ENCODE data around the gene SNTB2. TPM values are rescaled to one million over a fixed set of nuclear protein-coding genes. Genes with fewer than 3 reads are reported as not detected.

Gene SNTB2
- total RNA-seq, 4 donors from 2014 or later: 35.8 to 81.6 (median 57.8) TPM

- DNase-seq (ENCODE audit: low spot score in 2 of 2): no peak
- peaks cover 18% of the 10 kb centered on the region for H3K4me1 ChIP-seq
- WGBS: 67% methylated on average over 1 of the region's 1 CpG
Measured at GRCh38 chr16:69217433-69217832, 30.5 kb downstream of the SNTB2 start.

GRCh38 chr16:69219279-69219678 is 32.3 kb downstream of the SNTB2 start:
- no peak overlapping the region for H3K4me3 ChIP-seq

More at GRCh38 chr16:69217433-69217832, 30.5 kb downstream of the SNTB2 start:
- Histone ChIP-seq H3K27ac (no peak overlapping the region), H3K27me3 (no peaks in the 10 kb centered on the region), H3K36me3 (no peaks in the 10 kb centered on the region), H3K4me3 (no peak overlapping the region), H3K9me3 (no peaks in the 10 kb centered on the region)
- TF ChIP-seq EP300 (IDR thresholded peaks at IDR 0.05): no peak
- TF ChIP-seq POLR2AphosphoS5 (IDR thresholded peaks at IDR 0.05): no peak
- TF ChIP-seq CTCF (IDR thresholded peaks at IDR 0.05): no peak
- TF ChIP-seq POLR2A (IDR thresholded peaks at IDR 0.05): no peak

GRCh38 chr16:69223882-69224281 is 36.9 kb downstream of the SNTB2 start:
- no peaks in the 10 kb centered on the region for H3K9me3 ChIP-seq
- H3K27ac ChIP-seq: no peak overlapping the region
- no peaks in the 10 kb centered on the region for H3K27me3 ChIP-seq
- 99% methylated on average over 6 of the region's 6 CpGs for WGBS
- no peaks in the 10 kb centered on the region for H3K36me3 ChIP-seq
- TF ChIP-seq CTCF (IDR thresholded peaks at IDR 0.05) (no peak), POLR2A (IDR thresholded peaks at IDR 0.05) (no peak), POLR2AphosphoS5 (IDR thresholded peaks at IDR 0.05) (no peak), EP300 (IDR thresholded peaks at IDR 0.05) (no peak)
- DNase-seq (ENCODE audit: low spot score in 2 of 2): no peak
- H3K4me3 ChIP-seq: no peak overlapping the region
- H3K4me1 ChIP-seq: peaks cover 9% of the 10 kb centered on the region

More at GRCh38 chr16:69219279-69219678, 32.3 kb downstream of the SNTB2 start:
- no peaks in the 10 kb centered on the region for H3K9me3 ChIP-seq
- 76% methylated on average over 1 of the region's 1 CpG for WGBS
- no peak overlapping the region for H3K27ac ChIP-seq
- H3K27me3 ChIP-seq: no peaks in the 10 kb centered on the region
- no peak for DNase-seq (ENCODE audit: low spot score in 2 of 2)
- peaks cover 18% of the 10 kb centered on the region for H3K4me1 ChIP-seq
- TF ChIP-seq CTCF (IDR thresholded peaks at IDR 0.05) (no peak), POLR2A (IDR thresholded peaks at IDR 0.05) (no peak), EP300 (IDR thresholded peaks at IDR 0.05) (no peak)
- H3K36me3 ChIP-seq: no peaks in the 10 kb centered on the region

- no peak for DNase-seq (ENCODE audit: low spot score in 2 of 2)
- H3K4me1 ChIP-seq: peaks cover 8% of the 10 kb centered on the region
- no peaks in the 10 kb centered on the region for H3K36me3 ChIP-seq
- H3K27ac ChIP-seq: peak overlapping the region; percentile 21
- no peaks in the 10 kb centered on the region for H3K9me3 ChIP-seq
- H3K27me3 ChIP-seq: no peaks in the 10 kb centered on the region
- H3K4me3 ChIP-seq: no peak overlapping the region
- TF ChIP-seq EP300 (IDR thresholded peaks at IDR 0.05) (no peak), POLR2AphosphoS5 (IDR thresholded peaks at IDR 0.05) (no peak), CTCF (IDR thresholded peaks at IDR 0.05) (no peak), POLR2A (IDR thresholded peaks at IDR 0.05) (no peak)
- 79% methylated on average over 7 of the region's 7 CpGs for WGBS
Measured at GRCh38 chr16:69225121-69225520, 38.2 kb downstream of the SNTB2 start.

- Histone ChIP-seq H3K36me3 (no peaks in the 10 kb centered on the region), H3K4me1 (peaks cover 7% of the 10 kb centered on the region), H3K9me3 (no peaks in the 10 kb centered on the region), H3K27ac (no peak overlapping the region), H3K27me3 (no peaks in the 10 kb centered on the region), H3K4me3 (no peak overlapping the region)
- TF ChIP-seq POLR2AphosphoS5 (IDR thresholded peaks at IDR 0.05): no peak
- TF ChIP-seq EP300 (IDR thresholded peaks at IDR 0.05): no peak
- no peak for TF ChIP-seq CTCF (IDR thresholded peaks at IDR 0.05)
- no peak for DNase-seq (ENCODE audit: low spot score in 2 of 2)
Measured at GRCh38 chr16:69233124-69233523, 46.2 kb downstream of the SNTB2 start.
